Right forelimb (tissue), 1 donor: ENCODE results near the gene LY86.

Source experiments
- DNase-seq: peaks from one replicate; pipeline ENCODE4 v3.0.0-alpha.2; 2018

LY86 gene

DNA sequence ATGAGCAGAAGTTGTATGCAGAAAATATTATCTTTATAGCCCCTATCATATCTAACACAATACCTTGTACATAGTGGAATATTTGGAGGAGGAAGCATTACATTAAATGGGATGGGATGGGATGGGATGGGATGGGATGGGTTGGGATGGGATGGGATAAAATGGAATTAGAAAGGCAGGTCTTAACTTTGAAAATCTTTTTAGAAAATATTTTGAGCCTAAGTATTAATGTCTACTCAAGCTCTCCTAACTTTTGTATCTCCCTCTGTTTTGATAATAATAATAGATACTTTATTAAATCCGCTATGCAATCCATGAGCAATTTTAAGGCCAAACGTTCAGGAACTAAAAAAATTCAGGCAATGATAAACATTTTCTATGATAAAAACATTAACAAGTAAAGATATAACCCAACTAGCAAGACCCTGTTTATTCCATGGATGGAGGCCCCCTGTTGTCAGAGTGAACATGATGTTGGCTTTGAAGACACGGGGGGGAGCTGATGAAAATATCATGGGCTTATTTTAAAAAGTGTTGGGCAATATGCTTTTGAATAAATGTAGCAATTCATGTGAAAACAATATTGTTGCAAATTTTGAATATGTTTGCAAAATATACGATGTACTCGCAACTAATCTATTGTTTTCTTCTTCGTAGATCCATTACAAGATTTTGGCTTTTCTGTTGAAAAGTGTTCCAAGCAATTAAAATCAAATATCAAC, 35.9 kb downstream of the LY86 start:
- no peak for DNase-seq

DNA sequence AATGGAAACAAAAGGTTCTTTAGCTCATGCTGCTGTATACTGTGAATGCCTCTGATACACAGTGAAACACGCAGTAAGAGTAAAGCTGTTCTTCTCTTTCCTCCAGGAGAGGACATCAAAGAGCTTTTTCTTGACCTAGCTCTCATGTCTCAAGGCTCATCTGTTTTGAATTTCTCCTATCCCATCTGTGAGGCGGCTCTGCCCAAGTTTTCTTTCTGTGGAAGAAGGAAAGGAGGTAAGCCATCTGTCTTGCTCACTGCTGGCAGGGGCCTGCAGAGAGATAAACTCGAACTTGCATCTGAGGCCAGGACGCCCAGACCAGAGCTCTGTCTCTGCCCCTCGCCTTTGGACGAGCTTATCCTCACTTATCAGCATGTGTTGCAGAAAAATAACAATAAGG, 37.7 kb downstream of the LY86 start:
- no peak for DNase-seq

DNA sequence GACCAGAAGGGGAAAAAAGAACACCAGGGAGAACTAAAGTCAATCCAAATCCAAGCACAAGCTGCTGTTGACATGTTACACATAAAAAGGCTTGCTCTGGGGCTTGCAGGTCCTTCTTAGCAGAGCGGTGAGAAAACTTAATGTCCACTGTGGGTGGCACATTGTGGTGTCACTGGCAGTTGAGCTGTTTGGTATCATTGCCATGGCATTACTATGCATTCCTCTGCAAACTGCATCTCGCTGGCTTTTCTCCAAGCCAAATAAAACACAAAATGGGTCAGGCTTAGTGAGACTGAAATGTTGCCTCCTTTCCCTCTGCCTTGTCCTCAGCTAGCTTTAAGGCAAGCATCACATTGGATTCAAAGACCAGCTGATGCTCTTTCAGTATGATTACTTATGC, 40.9 kb downstream of the LY86 start:
- DNase-seq, result no peak

DNA sequence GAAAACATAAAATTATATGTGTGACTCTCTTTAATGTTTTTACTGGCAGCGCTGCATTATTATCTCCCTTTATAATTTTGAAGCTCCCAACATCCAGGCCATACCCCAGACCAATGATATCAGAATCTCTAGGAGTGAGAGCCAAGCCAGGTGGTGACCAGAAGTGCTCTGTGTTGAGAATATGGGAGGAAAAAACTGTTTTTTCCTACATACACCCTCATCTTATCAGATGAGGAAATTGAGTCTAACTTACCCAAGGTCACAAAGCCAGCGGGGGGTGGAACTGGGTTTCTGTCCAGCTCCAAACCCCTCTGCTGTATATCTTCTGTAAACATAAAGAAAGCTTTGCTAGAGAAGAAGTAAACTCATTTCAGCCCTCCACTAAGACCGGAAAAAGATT, 42.5 kb downstream of the LY86 start:
- DNase-seq, result no peak

DNA sequence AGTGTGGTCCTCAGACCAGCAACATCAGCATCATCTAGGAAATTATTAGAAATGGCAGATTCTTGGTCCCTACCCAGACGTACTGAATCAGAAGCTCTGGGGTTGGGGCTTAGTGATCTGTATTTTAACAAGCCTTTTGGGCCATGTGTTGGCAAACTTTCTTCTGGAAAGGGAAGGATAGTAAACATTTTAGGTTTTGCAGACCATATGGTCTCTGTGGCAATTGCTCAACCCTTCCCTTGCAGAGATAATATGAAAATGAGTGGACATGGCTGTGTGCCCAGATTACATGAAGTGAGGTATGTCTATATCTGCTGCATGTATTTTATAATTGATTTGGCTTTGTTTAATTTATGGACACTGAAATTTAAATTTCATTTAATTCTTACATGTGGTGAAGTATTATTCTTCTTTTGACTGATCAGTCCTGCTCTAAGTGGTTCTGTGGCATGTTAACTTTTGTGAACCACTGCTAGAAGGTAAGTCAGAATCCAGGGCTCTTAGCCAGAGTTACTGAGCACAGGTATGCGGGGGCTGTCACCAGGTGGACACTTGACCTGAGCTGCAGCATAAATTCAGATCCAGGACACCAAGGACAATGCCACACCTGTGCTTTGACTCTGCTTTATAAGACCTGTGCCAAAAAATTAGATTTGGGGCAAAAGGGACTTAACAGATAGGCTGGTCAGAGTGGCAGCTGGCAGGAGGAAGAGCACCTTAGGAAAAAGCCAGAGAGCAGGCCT, 43.2 kb downstream of the LY86 start:
- no peak for DNase-seq

DNA sequence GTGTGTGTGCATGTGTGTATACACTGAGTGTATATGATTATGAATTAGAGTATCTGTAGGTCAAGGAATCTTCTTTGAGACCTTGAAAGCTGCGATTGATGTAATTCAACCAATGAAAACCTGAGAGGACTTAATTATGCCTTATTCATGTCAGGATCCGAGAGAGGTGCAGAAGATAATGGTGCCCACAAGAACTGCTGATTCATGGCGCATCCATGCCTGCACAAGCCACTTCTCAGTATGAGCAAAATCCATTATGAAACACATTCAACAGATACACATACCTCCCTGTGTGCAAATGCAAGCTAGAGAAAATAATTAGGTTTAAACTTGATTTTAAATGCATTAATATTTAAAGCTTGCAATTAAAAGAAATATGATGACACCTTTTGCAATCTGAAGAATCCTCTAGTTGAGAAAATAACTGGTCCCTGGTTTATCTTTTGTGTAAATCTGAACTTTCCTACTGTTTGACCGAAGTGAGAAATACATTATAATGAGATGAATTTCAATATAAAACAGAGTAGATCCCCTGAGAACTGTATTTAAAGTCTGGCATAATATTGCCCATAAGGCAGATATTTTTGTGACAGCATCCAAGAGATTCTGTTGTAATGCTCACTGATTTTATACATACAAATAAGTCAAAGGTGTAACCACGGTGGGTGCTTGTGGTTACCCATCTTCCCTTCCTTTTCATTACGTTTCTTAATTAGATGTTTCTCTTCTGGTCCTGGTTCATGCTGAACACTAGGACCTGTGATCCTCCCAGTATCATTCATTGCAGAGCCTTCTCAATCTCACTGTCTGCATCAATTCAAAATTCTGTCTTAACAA, 45.6 kb downstream of the LY86 start:
- no peak for DNase-seq

DNA sequence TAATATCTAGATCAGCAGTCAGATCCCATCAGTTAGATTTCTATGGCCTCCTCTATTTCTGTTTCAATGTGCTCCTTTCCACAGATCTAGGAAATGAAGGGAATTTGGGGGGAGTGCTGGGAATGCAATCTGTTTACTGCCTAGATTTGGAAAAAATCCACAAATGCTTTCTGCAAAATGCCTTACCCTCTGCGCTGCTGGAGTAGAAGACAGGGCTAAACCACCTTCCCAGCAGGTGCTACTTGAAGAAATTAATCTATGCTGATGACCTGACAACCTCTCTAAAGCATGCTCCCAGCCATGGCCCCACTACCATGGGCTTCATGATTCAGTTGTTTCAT, 46.2 kb downstream of the LY86 start:
- DNase-seq, result no peak

DNA sequence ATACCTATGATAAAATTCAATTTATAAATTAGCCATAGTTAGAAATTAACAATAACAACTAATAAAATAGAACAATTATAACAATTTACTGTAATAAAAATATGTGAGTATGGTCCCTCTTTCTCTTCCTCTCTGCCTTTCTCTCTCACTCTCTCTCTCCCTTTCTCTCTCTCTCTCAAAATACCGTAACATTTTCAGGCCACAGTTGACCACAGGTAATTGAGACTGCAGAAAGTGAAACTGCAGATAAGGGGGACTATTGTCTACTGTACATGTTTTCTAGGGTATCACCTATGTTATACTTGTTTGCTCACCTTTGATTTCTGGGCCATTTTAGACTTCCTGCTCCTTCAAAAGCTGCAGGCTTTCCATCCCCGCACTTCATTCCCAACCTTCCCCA, 46.8 kb downstream of the LY86 start:
- no peak for DNase-seq

DNA sequence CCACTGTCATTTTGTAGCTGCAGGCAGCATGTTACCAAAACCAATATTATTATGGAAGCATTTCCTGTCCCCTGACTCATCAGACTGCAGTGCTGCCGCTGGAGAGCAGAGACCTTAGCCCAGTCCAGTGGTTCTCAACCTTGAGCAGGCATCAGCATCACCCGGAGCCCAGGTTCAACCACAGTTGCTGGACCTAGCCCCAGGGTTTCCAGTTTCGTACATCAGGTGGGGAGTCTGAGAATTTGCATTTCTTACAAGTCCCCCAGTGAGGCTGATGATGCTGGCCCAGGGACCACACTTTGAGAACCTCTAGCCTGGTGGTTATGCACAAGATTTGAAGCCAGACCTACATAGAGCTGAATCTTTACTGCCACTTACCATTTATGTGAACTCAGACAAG, 47.3 kb downstream of the LY86 start:
- no peak for DNase-seq

DNA sequence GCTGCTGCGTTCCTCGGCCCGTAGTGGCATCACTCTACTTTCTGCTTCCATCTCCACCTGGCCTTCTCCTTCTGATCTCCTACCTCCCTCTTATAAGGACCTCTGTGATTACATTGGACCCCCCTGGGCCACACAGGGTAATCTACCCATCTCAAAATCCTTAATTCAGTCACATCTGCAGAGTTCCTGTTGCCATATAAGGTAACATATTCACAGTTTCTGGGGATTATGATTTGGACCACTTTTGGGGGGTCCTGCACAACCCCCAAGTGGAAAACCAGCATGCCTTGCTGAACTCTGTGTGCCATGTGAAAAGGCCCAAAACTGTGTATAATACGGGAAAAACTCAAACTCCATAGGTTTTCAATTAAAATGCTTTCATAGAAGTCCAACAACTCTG, 51.1 kb downstream of the LY86 start:
- no peak for DNase-seq

DNA sequence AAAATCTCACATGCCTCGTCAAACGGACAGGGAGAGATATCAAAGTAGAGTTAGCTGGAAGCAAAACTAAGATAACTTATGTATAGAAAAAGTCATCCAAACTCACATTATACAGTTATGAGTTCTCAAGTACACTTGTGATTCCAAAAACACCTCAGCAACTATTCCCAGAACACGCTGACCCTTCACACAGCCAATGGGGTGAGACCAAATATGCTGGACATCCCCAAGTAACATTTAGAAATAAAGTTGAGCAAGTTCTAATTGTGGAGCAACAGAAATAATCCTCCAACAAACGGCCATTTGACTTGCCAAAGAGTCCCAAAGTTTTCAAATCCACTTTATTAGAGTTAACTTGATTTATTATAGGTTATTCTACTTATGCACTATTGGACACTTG, 52.4 kb downstream of the LY86 start:
- no peak for DNase-seq

DNA sequence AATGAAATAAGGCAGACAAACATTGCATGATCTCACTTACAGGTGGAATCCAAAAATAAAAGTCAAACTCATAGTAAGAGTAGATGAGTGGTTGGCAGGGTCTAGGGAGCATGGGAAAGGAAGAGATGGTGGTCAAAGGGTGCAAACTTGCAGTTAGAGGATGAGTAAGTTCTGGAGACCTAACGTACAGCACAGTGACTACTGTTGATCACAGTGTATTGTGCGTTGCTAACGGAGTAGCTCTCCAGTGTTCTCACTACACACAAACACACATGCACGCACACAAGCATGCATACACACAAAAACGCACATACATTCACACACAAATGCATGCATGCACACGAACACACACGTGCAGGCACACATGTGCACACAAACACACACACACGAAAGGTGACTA, 54.9 kb downstream of the LY86 start:
- no peak for DNase-seq

DNA sequence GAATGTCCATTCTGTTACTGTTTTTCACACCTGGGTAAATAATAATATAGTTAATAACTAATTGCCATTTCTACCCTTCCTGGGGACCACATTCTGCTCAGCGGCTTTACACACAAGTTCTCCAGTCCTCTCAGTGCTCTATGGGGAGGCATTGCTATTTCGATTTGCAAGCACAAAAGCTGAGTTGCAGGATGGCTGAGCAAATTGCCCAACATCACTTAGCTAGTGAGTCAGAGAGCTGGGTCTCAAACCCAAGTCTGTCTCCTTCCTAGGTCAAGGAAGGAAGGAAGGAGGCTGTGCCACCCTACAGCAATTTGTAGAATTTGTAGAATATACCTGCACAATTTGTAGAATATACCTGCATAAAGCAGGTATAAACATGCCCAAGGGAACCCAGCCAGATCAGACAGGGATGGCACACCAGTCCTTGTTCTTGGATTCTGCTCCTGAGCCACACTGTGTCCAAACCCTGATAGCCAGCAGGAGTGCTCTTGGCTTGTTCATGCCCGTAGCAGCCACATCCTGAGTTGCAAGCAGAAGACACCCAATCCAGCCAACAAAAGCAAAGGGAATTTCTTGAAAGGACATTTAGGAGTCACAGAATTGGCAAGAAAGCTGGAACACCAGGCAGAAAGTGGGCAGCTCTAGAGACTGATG, 56.9 kb downstream of the LY86 start:
- no peak for DNase-seq

DNA sequence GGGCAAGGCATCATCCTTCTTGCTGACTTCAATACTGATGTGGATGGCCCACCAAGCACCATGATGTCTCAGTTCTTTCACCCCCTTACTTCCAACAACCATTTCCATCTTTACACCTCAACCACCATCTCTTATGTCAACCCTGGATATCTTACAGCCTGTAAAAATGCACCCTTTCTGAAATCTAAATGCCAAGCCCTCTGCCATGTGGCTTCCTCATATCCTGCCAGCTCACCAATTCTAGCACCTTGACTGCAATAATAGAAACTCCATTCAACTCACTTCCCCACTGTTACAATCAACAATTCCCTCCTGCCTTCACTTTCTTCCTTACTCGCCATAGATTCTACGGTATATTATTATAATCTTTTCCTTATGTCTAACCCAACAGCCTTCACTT, 57.9 kb downstream of the LY86 start:
- DNase-seq, result no peak

DNA sequence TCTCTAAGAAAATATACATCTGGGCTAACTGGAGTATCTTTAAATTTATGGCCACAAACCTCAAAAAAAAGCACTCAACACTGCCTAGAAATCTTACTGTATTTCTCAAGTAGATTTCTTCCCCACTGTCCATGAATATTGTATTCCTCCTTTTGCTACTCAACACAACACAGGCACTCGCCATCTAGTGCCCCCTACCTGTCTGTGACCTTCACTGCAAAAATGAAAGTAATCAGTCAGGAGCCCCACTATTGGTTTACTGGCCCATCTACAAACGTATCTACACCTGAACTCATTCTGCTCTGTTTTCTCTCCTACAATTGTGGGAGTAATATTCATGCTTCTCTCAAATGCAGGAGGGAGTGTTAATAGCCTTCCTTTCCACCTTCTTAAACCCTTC, 58.3 kb downstream of the LY86 start:
- no peak for DNase-seq

DNA sequence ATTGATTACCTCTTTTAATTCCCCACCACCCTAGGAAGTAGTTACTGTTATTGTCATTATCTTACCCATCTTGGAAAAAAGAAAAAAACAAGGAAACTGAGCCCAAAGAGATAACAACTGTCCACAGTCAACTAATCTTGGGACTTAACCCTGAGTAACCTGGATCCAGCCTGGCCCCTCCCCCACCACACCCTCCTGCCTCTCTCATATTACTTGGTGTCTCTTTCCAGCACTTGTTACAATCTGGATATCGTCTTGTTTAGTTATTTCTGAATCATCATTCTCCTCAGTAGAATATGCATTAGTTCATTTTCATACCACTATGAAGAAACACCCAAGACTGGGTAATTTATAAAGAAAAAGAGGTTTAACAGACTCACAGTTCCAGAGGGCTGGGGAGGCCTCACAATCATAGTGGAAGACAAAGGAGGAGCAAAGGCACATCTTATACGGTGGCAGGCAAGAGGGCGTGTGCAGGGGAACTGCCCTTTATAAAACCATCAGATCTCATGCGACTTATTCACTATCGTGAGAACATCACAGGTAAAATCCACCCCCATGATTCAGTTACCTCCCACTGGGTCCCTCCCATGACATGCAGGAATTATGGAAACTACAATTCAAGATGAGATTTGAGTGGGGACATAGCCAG, 60.3 kb downstream of the LY86 start:
- no peak for DNase-seq

DNA sequence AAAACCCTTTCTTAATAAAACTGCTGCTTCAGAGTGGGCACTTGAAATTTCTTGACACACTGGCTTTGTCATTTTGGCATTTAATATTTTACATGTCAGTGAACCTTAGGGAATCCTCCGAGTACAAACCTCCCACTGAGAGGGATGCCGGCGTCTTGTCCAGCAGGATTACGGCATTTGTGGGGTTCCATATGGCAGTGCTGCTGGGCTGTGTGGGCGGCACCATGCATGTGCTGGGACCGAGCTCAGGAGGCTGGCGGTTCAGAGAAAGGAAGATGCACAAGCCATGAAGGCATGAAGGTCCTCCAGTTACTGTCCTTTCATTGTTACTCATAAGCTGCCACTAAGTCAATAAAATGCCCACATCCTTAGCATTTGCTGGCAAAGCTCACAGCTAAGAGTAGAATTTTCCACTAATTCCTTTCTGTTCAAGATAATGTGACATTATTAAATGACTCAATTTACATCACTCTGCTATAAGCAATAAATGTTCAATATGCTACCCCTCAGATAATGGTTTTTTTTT, 61.4 kb downstream of the LY86 start:
- DNase-seq, result no peak

DNA sequence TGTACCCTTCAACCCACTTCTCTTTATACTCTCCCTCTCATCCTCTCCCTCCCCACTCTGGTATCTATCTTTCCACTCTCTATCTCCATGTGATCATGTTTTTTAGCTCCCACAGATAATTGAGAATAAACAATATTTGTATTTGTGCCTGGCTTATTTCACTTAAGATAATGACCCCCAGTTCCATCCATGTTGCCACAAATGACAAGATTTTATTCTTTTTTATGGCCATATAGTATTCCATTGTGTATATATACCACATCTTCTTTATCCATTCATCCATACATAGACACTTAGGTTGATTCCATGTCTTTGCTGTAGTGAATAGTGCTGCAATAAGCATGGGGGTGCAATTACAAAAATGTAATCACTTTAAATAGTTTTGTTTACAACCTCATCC, 62.3 kb downstream of the LY86 start:
- DNase-seq, result no peak

DNA sequence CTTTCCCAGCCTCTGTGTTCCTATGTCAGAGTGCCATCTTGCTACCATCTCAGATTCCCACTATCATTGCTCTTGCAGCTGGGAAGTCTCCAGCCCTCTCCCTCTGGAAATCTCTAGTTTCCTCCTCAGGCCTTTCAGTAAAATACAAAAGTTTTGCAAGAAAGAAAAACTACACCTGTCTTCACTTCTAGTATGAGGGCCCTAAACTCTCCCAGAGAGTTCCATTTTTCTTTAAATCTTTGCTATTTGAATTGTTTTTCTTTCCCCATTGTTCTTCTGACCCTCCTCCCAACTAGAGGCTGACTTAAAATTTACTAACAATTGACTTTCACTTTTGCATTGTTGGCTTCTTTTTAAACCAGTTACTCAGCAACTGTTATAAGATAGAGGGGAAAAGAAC, 62.8 kb downstream of the LY86 start:
- DNase-seq, result no peak

DNA sequence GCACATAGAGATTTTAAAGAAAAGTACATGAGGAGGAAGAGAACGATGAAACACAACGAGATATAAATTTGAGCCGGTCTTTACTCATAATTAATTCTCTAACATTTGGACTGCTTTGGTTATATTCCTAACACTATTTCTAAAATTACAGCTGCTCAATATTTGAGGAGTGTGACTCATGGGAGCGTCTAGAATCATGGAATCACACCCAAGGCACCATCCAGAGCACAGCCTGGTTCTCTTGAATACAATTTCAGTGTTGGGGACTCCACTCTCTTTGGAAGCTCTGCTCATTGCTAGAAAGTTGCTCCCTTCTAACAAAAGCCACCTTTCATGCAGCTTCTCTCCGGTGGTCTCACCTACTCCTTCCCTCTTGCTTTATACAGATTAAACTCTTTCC, 64.4 kb downstream of the LY86 start:
- DNase-seq, result no peak

DNA sequence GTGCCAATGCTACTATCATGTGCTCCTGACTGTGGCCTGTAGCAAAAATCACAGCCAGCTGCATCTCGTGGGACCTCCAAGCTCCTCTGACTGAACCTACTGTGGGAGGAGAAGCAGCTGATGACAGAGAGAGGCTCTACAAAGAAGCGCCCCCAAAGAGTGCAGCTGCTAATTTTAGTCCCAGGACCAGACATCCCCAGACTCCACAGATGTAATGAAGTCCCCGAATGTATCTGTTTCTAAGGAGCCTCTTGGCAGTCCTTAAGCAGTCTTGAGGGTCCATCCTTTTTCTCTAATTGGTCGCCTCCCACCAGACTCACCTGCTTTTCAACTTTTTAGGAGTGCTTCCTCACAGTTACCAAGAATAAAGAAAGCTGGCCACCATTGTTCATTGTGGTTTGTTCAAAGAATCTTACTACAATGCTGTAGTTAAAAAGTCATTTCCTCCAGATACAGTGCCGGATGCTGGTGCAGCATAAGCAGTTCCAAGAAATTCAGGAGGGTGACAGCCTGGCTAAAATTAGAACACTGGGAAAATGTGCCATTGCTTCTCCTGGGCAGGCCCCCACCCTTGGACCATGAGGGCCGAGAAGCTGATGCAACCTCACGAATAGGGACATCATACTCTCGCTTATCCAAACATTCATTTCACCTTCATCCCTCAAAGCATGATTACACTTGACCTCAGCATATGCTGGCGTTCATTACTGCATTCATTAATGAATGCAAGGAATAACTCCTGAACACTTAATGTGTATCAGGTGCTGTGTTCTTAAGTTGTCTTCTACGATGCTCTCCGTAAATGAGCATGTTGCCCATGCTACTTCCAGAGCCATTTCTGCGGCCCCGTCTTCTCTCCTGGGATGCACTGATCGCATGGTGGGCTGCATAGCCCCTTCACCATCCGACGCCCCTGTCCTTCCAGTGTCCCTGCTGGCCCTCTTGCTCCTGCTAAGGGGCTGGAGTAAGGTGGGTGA, 66.4 kb downstream of the LY86 start:
- DNase-seq, result no peak
